Fibroblast of villous mesenchyme (primary cell): Measurements from ENCODE around the gene OCA2. TPM values are rescaled to one million over a fixed set of nuclear protein-coding genes. Genes with fewer than 3 reads are reported as not detected.
"Not testable (repeated sequence)": the region's sequence is repeated elsewhere in the genome, so short reads cannot be mapped to it uniquely, and the experiment has no call there.

Source experiments
- DNase-seq: peaks from one replicate; pipeline ENCODE4 v3.0.0-alpha.2; 2010; ENCODE audit warnings: low read depth
- H3K4me3 ChIP-seq: 2 replicates; pipeline ENCODE4 v1.5.1; 2011; ENCODE audit warnings: low read depth, mild to moderate bottlenecking, low read length
- CTCF ChIP-seq: IDR thresholded peaks from 2 replicates; pipeline ENCODE4 v1.5.1; 2012; ENCODE audit warnings: low read depth, mild to moderate bottlenecking, low read length; ENCODE audit not compliant: insufficient read depth
- total RNA-seq: library from RNA; depleted of rRNA; stranded (reverse); fragments of >200 nt; gene quantifications from 2 replicates; pipeline ENCODE4 v1.2.3, GENCODE V29; 2012

The OCA2 gene
- total RNA-seq, 1 donor = not detected

- no peak overlapping the region for H3K4me3 ChIP-seq
- no peak for DNase-seq
- no peak for TF ChIP-seq CTCF
Observed at GRCh38 chr15:28014623-28015200, 84.4 kb downstream of the OCA2 start.

GRCh38 chr15:28013976-28014375, 85.1 kb downstream of the OCA2 start:
- TF ChIP-seq CTCF = no peak
- H3K4me3 ChIP-seq = no peak overlapping the region
- DNase-seq = no peak

- DNase-seq = no peak
- no peak overlapping the region for H3K4me3 ChIP-seq
- no peak for TF ChIP-seq CTCF
Observed at GRCh38 chr15:28013480-28013879, 85.6 kb downstream of the OCA2 start.

- no peak for TF ChIP-seq CTCF
- no peak for DNase-seq
Observed at GRCh38 chr15:28012231-28012630, 86.9 kb downstream of the OCA2 start.

GRCh38 chr15:28008175-28008574, 90.9 kb downstream of the OCA2 start:
- H3K4me3 ChIP-seq, DNase-seq: not testable (repeated sequence)

More at GRCh38 chr15:28012231-28012630, 86.9 kb downstream of the OCA2 start:
- H3K4me3 ChIP-seq = no peak overlapping the region

GRCh38 chr15:28006116-28006905, 92.8 kb downstream of the OCA2 start:
- no peak overlapping the region for H3K4me3 ChIP-seq
- DNase-seq = no peak
- TF ChIP-seq CTCF = no peak

- no peak overlapping the region for H3K4me3 ChIP-seq
- no peak for TF ChIP-seq CTCF
- no peak for DNase-seq
Observed at GRCh38 chr15:28005004-28005527, 94.0 kb downstream of the OCA2 start.
